Activated naive CD4-positive, alpha-beta T cell treated with anti-CD3 and anti-CD28 coated beads, Interleukin-2, amount 10 ng/mL, durations not matched to agents 7 days and 5 days (primary cell): Measurements from ENCODE around the gene POLE2.
"Not testable (repeated sequence)": the region's sequence is repeated elsewhere in the genome, so short reads cannot be mapped to it uniquely, and the experiment has no call there.

ENCODE experiments used
- CTCF ChIA-PET: fragments of 350-600 bp; sonication (Branson Sonifier 250); formaldehyde crosslinking; loops from one replicate; lab custom pipeline; 2021; ENCODE audit warnings: antibody characterized with exemption; lab: Charles Lee
- DNase-seq: peaks from one replicate; pipeline ENCODE4 v3.0.0-alpha.2; 2020
- H3K27ac Mint-ChIP-seq: one replicate; pipeline ENCODE4 v1.8.0; 2021; ENCODE audit warnings: mild to moderate bottlenecking, moderate library complexity, mixed read lengths
- H3K27me3 Mint-ChIP-seq: one replicate; pipeline ENCODE4 v1.8.0; 2021; ENCODE audit warnings: mild to moderate bottlenecking, mixed read lengths
- H3K36me3 Mint-ChIP-seq: one replicate; pipeline ENCODE4 v1.8.0; 2021; ENCODE audit warnings: mixed read lengths
- H3K4me1 Mint-ChIP-seq: one replicate; pipeline ENCODE4 v1.8.0; 2021; ENCODE audit warnings: mixed read lengths
- H3K4me3 Mint-ChIP-seq: one replicate; pipeline ENCODE4 v1.8.0; 2021; ENCODE audit warnings: mild to moderate bottlenecking, moderate library complexity, mixed read lengths
- H3K9me3 Mint-ChIP-seq: one replicate; pipeline ENCODE4 v1.8.0; 2021; ENCODE audit warnings: mixed read lengths

Gene POLE2, protein sequence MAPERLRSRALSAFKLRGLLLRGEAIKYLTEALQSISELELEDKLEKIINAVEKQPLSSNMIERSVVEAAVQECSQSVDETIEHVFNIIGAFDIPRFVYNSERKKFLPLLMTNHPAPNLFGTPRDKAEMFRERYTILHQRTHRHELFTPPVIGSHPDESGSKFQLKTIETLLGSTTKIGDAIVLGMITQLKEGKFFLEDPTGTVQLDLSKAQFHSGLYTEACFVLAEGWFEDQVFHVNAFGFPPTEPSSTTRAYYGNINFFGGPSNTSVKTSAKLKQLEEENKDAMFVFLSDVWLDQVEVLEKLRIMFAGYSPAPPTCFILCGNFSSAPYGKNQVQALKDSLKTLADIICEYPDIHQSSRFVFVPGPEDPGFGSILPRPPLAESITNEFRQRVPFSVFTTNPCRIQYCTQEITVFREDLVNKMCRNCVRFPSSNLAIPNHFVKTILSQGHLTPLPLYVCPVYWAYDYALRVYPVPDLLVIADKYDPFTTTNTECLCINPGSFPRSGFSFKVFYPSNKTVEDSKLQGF

DNA sequence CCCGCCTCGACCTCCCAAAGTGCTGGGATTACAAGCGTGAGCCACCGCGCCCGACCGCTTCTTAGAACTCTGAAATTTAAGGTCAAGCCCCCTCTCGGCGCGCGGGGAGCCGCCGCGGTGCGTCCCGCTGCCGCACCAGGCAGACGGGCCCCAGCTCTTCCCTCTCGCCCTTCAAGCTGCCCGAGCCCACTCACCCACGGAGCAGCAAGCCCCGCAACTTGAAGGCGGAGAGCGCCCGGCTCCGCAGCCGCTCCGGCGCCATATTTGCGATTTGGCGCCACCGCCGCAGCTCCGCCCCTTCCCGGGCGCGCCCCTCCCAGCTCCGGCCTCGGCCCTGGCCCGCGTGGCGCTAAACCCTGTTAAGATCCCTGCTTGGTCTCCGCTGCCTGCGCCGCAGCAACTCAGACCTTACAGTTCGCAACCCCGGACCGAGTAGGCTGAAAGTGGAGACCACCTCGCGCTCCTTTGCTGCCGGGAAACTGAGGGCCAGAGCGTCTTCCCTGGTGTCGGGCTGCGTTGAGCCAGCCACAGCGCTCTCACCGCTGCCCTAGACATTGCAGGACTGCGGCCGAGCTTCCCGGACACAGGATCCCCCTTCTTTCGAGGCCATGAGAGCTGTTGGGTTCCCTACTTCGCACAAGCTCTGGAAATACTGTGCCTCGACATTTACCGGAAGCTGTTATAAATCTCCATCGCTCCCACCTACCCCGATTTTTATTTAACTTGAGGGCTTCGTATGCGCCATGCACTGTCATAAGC is at the start of gene POLE2:
TSS of gene POLE2 (minus strand) at position 273 of the 759 bp plus-strand sequence. CDS start at position 262, 11 bp downstream.
- H3K27ac Mint-ChIP-seq = peak within 1 kb of the TSS; percentile 85
- no peaks in the 10 kb centered on the region for H3K27me3 Mint-ChIP-seq
- CTCF ChIA-PET = interaction anchor here (1.3 to 1.6 kb wide), 2 partner anchors 79 to 174 kb away, joined by 4 to 5 read pairs; partner anchors contain the start of gene KLHDC2
- H3K4me3 Mint-ChIP-seq = peak within 1 kb of the TSS; percentile 92
- H3K36me3 Mint-ChIP-seq = peaks cover 6% of the 10 kb centered on the region
- peak; percentile 83 for DNase-seq
- H3K4me1 Mint-ChIP-seq = peaks cover 52% of the 10 kb centered on the region
- no peaks in the 10 kb centered on the region for H3K9me3 Mint-ChIP-seq

DNA sequence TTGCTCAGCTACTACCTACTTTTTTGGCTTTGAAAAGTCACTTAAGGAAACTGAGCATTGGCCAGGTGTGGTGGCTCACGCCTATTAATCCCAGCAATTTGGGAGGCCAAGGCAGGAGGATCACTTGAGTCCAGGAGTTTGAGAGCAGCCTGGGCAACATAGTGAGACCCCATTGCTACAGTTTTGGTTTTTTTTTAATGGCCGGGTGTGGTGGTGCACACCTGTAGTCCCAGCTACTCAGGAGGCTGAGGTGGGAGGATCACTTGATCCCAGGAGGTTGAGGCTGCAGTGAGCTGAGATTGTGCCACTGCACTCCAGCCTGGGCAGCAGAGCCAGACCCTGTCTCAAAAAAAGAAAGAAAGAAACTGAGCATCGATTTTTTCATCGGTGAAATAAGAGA is 47.7 kb upstream of the POLE2 start:
- H3K27ac Mint-ChIP-seq, H3K27me3 Mint-ChIP-seq, H3K4me3 Mint-ChIP-seq, CTCF ChIA-PET, H3K36me3 Mint-ChIP-seq, DNase-seq, H3K4me1 Mint-ChIP-seq, H3K9me3 Mint-ChIP-seq: not testable (repeated sequence)

DNA sequence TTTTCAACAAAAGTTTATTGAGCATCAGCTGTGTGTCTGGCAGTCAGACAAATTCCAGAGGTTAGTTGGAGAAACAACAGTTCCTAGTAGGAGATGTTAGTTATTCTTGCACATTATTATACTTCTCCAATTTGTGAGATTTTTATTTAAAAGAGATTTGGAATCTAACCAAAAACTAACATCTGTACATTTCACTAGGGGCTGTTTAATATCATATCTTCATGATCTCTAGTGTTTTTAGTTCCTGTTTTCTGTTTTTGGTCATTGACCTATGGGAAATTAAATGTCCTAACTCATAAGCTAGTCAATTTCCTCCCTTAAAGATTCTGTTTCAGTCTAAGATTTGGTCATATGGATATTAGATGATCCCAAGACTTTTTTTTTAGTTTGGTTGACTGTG is 45.8 kb upstream of the POLE2 start:
- Mint-ChIP-seq H3K27ac (no peak overlapping the region), H3K36me3 (peaks cover 3% of the 10 kb centered on the region), H3K27me3 (no peaks in the 10 kb centered on the region), H3K9me3 (no peaks in the 10 kb centered on the region), H3K4me1 (no peaks in the 10 kb centered on the region), H3K4me3 (no peak overlapping the region)
- no peak for DNase-seq
- CTCF ChIA-PET = no interaction called here

DNA sequence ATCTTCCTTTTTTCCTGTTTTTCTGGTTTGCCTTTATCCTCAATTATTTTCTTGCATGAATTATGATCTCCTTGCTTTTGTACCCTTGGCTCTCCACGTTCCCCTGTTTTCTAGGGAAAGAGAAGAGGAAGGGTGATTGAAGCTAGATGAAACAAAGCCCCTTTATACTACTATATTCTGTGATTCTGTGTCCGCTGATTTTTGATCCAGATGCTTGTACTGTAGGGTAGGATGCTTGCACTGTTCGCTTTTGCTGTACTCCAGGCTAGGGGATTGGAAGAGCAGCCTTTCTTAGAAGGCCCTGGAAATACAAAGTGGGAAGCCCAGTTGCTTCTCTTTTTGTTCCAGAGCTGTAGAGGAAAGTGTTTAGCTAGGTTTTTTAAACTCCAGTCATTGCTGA is 44.9 kb upstream of the POLE2 start:
- Mint-ChIP-seq H3K4me3 (no peak overlapping the region), H3K4me1 (no peaks in the 10 kb centered on the region), H3K36me3 (peaks cover 3% of the 10 kb centered on the region), H3K27me3 (no peaks in the 10 kb centered on the region), H3K27ac (no peak overlapping the region), H3K9me3 (no peaks in the 10 kb centered on the region)
- CTCF ChIA-PET = no interaction called here
- DNase-seq = no peak

DNA sequence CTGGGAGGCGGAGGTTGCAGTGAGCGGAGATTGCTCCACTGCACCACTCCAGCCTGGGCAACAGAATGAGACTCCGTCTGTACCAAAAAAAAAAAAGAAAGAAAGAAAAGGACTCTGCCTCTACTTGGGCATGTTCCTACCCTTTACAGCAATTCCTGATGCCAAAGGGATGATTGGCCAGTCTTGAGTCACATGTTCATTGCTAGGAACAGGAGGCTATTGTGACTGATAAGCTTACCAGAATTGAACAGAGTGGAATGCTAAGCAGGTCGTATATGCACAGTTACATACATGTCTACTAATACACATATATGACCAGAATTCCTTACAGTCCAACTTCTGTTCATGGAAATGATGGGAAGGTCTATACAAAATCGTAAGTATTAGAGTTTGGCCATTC is 39.2 kb upstream of the POLE2 start:
- DNase-seq = no peak
- H3K36me3 Mint-ChIP-seq = peaks cover 4% of the 10 kb centered on the region
- CTCF ChIA-PET = no interaction called here
- H3K27me3 Mint-ChIP-seq = no peaks in the 10 kb centered on the region
- no peak overlapping the region for H3K27ac Mint-ChIP-seq
- peaks cover 2% of the 10 kb centered on the region for H3K9me3 Mint-ChIP-seq
- H3K4me1 Mint-ChIP-seq = no peaks in the 10 kb centered on the region
- H3K4me3 Mint-ChIP-seq = no peak overlapping the region

DNA sequence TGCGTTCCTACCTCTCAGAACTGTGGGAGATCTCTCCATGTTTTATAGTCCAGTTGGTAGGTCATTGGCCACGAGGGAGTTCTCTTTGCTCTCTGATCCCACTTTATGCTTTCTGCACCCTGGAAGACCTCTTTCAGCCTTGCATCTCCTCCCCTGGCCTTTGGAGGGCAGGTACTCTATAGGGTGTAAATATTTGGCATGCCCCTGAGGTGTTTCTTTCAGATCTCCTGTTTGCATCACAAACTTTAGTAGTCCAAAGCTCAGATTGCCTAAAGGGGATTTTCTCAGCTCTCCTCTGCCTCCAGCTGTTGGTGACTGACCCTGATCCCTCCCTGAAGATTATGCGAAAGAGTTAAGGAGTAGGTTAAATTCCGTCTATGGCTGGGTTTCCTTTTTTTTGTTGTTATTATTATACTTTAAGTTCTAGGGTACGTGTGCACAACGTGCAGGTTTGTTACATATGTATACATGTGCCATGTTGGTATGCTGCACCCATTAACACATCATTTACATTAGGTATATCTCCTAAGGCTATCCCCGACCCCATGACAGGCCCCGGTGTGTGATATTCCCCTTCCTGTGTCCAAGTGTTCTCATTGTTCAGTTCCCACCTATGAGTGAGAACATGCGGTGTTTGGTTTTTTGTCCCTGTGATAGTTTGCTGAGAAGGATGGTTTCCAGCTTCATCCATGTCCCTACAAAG is 33.9 kb upstream of the POLE2 start:
- H3K9me3 Mint-ChIP-seq, CTCF ChIA-PET, H3K4me1 Mint-ChIP-seq, H3K4me3 Mint-ChIP-seq, DNase-seq, H3K27me3 Mint-ChIP-seq, H3K27ac Mint-ChIP-seq, H3K36me3 Mint-ChIP-seq: not testable (repeated sequence)

DNA sequence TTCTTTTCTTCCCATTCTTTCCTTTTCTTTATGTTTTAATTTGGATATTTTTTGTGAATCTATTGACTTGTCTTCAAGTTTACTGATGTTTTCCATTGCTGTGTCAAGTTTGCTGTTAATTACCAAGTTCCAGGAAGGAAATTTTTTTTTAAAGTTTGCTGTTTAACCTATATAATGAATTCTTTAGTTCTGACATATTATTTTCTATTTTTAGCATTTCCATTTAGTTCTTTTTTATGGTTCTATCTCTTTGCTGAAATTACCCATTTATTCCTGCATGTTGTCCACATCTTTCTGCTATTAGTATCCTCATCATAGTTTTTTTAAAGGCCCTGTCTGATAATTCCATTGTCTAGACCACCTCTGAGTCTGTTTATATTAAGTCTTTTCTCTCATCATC is 32.7 kb upstream of the POLE2 start:
- Mint-ChIP-seq H3K27ac (no peak overlapping the region), H3K36me3 (peaks cover 9% of the 10 kb centered on the region), H3K4me3 (no peak overlapping the region), H3K4me1 (no peaks in the 10 kb centered on the region), H3K9me3 (peaks cover 4% of the 10 kb centered on the region), H3K27me3 (no peaks in the 10 kb centered on the region)
- no peak for DNase-seq
- CTCF ChIA-PET = no interaction called here

DNA sequence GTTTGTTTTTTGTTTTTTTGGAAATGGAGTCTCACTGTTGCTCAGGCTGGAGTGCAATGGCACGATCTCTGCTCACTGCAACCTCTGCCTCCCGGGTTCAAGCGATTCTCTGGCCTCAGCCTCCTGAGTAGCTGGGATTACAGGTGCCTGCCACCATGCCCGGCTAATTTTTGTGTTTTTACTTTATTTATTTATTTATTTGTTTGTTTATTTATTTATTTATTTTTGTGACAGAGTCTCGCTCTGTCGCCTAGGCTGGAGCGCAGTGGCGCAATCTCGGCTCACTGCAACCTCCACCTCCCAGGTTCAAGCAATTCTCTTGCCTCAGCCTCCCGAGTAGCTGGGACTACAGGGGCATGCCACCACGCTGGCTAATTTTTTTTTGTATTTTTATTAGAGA is 23.0 kb upstream of the POLE2 start:
- DNase-seq, H3K27ac Mint-ChIP-seq, H3K4me1 Mint-ChIP-seq, H3K36me3 Mint-ChIP-seq, H3K27me3 Mint-ChIP-seq, H3K9me3 Mint-ChIP-seq, H3K4me3 Mint-ChIP-seq, CTCF ChIA-PET: not testable (repeated sequence)

DNA sequence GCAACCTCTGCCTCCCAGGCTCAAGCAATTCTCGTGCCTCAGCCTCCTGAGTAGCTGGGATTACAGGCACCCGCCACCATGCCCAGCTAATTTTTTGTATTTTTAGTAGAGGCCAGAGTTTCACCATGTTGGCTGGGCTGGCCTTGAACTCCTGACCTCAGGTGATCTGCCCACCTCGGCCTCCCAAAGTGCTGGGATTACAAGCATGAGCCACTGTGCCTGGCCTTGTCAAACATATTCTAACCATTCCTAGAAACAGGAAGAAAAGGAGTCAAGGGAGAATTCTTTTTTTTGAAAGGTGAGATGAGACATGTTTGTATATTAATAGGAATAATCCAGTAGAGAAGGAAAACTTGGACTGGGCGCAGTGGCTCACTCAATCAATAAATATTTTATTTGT is 16.5 kb upstream of the POLE2 start:
- H3K9me3 Mint-ChIP-seq, H3K4me1 Mint-ChIP-seq, H3K27ac Mint-ChIP-seq, H3K27me3 Mint-ChIP-seq, DNase-seq, CTCF ChIA-PET, H3K4me3 Mint-ChIP-seq, H3K36me3 Mint-ChIP-seq: not testable (repeated sequence)

DNA sequence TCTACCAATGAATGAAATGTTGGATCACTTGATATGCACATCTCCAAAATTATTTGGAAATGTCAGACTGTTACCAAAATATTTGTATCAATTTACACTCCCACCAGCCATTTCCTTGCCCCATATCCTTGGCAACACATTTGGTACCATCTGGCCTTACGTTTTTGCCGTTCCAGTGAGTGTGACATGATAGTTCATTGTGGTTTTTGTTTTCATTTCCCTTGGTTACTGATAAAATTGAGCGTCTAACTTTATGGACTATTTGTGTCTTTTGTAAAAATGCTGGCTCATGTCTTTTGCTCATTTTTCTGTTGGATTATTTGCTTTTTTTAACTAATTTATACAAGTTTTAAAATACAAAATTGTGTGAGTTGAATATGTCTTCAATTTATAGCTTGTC is 16.0 kb upstream of the POLE2 start:
- Mint-ChIP-seq H3K27me3 (no peaks in the 10 kb centered on the region), H3K36me3 (peaks cover 5% of the 10 kb centered on the region), H3K9me3 (no peaks in the 10 kb centered on the region), H3K27ac (no peak overlapping the region), H3K4me3 (no peak overlapping the region), H3K4me1 (no peaks in the 10 kb centered on the region)
- CTCF ChIA-PET = no interaction called here
- no peak for DNase-seq

DNA sequence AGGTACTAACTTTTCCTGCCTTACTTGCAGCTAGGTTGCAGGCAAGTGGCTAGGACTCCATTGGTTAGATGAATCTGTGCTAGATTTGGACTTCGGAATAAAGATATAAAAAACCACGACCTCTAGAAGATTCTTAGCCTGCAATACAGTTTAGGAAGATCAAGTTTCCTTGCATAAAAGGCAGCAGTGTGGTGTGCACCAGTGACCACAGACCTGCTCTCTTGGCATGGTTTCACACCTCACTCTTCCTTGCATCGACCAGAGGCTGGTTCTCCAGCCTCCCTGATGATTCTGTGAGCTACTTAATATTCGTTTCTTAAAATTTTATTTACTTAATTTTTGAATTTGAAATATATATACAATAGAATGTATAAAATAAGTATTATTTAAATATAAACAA is 14.7 kb upstream of the POLE2 start:
- H3K4me3 Mint-ChIP-seq = no peak overlapping the region
- no peaks in the 10 kb centered on the region for H3K9me3 Mint-ChIP-seq
- H3K36me3 Mint-ChIP-seq = peaks cover 5% of the 10 kb centered on the region
- CTCF ChIA-PET = no interaction called here
- no peaks in the 10 kb centered on the region for H3K27me3 Mint-ChIP-seq
- H3K4me1 Mint-ChIP-seq = no peaks in the 10 kb centered on the region
- no peak for DNase-seq
- no peak overlapping the region for H3K27ac Mint-ChIP-seq

DNA sequence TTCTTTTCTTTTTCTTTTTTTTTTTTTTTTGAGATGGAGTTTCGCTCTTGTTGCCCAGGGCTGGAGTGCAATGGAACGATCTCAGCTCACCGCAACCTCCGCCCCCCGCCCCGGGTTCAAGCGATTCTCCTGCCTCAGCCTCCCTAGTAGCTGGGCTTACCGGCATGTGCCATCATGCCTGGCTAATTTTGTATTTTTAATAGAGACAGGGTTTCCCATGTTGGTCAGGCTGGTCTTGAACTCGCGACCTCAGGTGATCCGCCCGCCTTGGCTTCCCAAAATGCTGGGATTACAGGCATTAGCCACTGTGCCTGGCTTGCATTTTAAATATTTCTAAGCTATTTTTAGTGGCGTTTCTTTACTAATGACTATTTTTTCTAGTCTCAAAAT is 5.7 kb upstream of the POLE2 start:
- H3K36me3 Mint-ChIP-seq, H3K9me3 Mint-ChIP-seq, CTCF ChIA-PET, H3K27ac Mint-ChIP-seq, H3K27me3 Mint-ChIP-seq: not testable (repeated sequence)
- peak; percentile 39 for DNase-seq
- Mint-ChIP-seq H3K4me1 (peaks cover 30% of the 10 kb centered on the region), H3K4me3 (peak overlapping the region; percentile 71)

DNA sequence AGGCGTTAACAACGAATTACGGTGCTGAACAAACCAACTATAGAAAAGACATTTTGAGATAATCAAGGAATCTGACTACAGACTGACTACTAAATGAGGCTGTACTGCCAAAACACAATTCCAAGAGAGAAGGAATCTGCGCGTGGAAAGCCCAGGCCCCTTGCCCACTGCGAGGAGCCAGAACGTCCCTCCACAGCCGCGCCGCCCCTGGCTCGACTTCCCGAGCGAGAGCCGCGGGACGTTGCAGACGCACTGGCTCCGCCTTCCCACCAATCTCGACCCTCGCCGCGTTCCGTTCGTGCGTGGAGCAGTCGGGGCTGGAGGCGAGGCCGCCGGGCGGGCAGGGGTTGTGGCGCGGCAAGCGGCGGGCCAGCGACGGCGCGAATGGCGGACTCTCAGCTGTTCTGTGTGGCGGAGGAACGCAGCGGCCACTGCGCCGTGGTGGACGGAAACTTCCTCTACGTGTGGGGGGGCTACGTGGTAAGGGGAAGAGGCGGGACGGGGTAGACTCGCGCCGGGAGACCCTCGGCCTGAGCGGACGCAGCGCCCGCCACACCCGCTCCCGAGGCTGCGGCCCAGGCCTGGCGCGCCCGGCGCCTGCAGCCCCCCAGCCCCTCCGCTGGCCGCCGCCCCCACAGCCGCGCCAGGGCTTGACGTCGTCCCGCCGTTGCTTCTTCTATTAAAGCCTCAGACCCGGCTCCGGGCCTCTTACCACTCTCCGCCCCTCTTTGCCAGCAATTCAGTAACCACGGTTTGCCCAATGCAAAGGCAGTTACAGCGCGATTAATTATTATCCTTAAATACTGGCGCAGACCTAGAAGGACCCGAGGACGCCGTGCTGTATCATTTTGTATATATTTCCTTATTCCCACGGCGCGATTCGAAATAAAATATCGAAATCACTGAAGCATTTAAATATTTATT is 5.1 kb upstream of the POLE2 start, which contains the start of gene KLHDC1:
TSS of gene KLHDC1 (plus strand) at position 310 of the 924 bp plus-strand sequence. CDS start at position 385, 75 bp downstream.
- no peaks in the 10 kb centered on the region for H3K36me3 Mint-ChIP-seq
- peak within 1 kb of the TSS; percentile 53 for H3K27ac Mint-ChIP-seq
- H3K4me1 Mint-ChIP-seq = peaks cover 37% of the 10 kb centered on the region
- H3K4me3 Mint-ChIP-seq = peak within 1 kb of the TSS; percentile 71
- no peaks in the 10 kb centered on the region for H3K9me3 Mint-ChIP-seq
- peak; percentile 87 for DNase-seq
- no peaks in the 10 kb centered on the region for H3K27me3 Mint-ChIP-seq
- CTCF ChIA-PET = interaction anchor here (0.7 to 1.0 kb wide), 3 partner anchors 16 to 74 kb away, joined by 3 read pairs; partner anchors contain the start of genes MGAT2 and RPL36AL
